GM19025 (cell line): ENCODE results near the gene C1QTNF1.
A peak's percentile ranks its signal among the peaks of the same experiment; 100 is the strongest.
"Not testable (repeated sequence)": the region's sequence is repeated elsewhere in the genome, so short reads cannot be mapped to it uniquely, and the experiment has no call there.

ENCODE experiments used
- ATAC-seq: cut with Tn5 transposase; IDR thresholded peaks from one replicate; pipeline ENCODE4 v1.9.1; 2021; ENCODE audit warnings: mild to moderate bottlenecking, low read depth, moderate library complexity; ENCODE audit not compliant: unreplicated experiment

C1QTNF1 gene

GRCh38 chr17:79050551-79050950 is 26.6 kb downstream of the C1QTNF1 start:
- no peak for ATAC-seq

- no peak for ATAC-seq
Observed at GRCh38 chr17:79051306-79051705, 27.3 kb downstream of the C1QTNF1 start.

- ATAC-seq = no peak
Observed at GRCh38 chr17:79052131-79052530, 28.2 kb downstream of the C1QTNF1 start.

GRCh38 chr17:79053251-79053925 is 29.4 kb downstream of the C1QTNF1 start:
- ATAC-seq = no peak

GRCh38 chr17:79054200-79054960 is 30.4 kb downstream of the C1QTNF1 start:
- no peak for ATAC-seq

- ATAC-seq = no peak
Observed at GRCh38 chr17:79055197-79055596, 31.2 kb downstream of the C1QTNF1 start.

GRCh38 chr17:79057737-79058385 is 33.9 kb downstream of the C1QTNF1 start:
- no peak for ATAC-seq

GRCh38 chr17:79062691-79063090 is 38.7 kb downstream of the C1QTNF1 start:
- no peak for ATAC-seq

GRCh38 chr17:79064026-79064425 is 40.1 kb downstream of the C1QTNF1 start:
- no peak for ATAC-seq

GRCh38 chr17:79065105-79065670 is 41.2 kb downstream of the C1QTNF1 start:
- no peak for ATAC-seq

GRCh38 chr17:79066963-79067362 is 43.0 kb downstream of the C1QTNF1 start:
- ATAC-seq = no peak

GRCh38 chr17:79070266-79070880 is 46.4 kb downstream of the C1QTNF1 start:
- ATAC-seq = no peak

- ATAC-seq = no peak
Observed at GRCh38 chr17:79071161-79071740, 47.3 kb downstream of the C1QTNF1 start.

- ATAC-seq = no peak
Observed at GRCh38 chr17:79072544-79072943, 48.6 kb downstream of the C1QTNF1 start.

- no peak for ATAC-seq
Observed at GRCh38 chr17:79073016-79073705, 49.2 kb downstream of the C1QTNF1 start.

- no peak for ATAC-seq
Observed at GRCh38 chr17:79073706-79074088, 49.7 kb downstream of the C1QTNF1 start.

GRCh38 chr17:79074121-79074648 is 50.2 kb downstream of the C1QTNF1 start:
- ATAC-seq = not testable (repeated sequence)

GRCh38 chr17:79074649-79075445 is 50.9 kb downstream of the C1QTNF1 start, which contains the start of gene ENGASE:
TSS of gene ENGASE (plus strand) at chr17:79074824. CDS start at chr17:79074945, 121 bp downstream.
- peak; percentile 95 for ATAC-seq

GRCh38 chr17:79075446-79075750 is 51.4 kb downstream of the C1QTNF1 start:
- ATAC-seq = no peak
